Measurements from ENCODE around the gene CPZ. TPM values are rescaled to one million over a fixed set of nuclear protein-coding genes. Genes with fewer than 3 reads are reported as not detected.

The CPZ gene
- total RNA-seq, 3 donors from 2014 or later = 2.9 to 13.4 (median 7.5) TPM

GRCh38 chr4:8596891-8597290 lies 4.3 kb downstream of the CPZ start:
- peaks cover 0 to 19% of the 10 kb centered on the region in 2 donors for H3K27me3 ChIP-seq
- no peaks in the 10 kb centered on the region for H3K4me1 ChIP-seq
- no peak overlapping the region for H3K4me3 ChIP-seq
- no peaks in the 10 kb centered on the region for H3K36me3 ChIP-seq
- H3K9me3 ChIP-seq = no peaks in the 10 kb centered on the region
- intact Hi-C loops (cut with DNase I; ENCODE audit: low total_unique reads) = no loop called here
- no peak for DNase-seq (ENCODE audit: low spot score in 2 of 2)
- H3K27ac ChIP-seq = no peak overlapping the region
- TF ChIP-seq POLR2AphosphoS5 (IDR thresholded peaks at IDR 0.05) = no peak
- TF ChIP-seq, protein P1, sequence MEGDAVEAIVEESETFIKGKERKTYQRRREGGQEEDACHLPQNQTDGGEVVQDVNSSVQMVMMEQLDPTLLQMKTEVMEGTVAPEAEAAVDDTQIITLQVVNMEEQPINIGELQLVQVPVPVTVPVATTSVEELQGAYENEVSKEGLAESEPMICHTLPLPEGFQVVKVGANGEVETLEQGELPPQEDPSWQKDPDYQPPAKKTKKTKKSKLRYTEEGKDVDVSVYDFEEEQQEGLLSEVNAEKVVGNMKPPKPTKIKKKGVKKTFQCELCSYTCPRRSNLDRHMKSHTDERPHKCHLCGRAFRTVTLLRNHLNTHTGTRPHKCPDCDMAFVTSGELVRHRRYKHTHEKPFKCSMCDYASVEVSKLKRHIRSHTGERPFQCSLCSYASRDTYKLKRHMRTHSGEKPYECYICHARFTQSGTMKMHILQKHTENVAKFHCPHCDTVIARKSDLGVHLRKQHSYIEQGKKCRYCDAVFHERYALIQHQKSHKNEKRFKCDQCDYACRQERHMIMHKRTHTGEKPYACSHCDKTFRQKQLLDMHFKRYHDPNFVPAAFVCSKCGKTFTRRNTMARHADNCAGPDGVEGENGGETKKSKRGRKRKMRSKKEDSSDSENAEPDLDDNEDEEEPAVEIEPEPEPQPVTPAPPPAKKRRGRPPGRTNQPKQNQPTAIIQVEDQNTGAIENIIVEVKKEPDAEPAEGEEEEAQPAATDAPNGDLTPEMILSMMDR (IDR thresholded peaks at IDR 0.05) = no peak
- no peak for TF ChIP-seq POLR2A (IDR thresholded peaks at IDR 0.05)

DNA sequence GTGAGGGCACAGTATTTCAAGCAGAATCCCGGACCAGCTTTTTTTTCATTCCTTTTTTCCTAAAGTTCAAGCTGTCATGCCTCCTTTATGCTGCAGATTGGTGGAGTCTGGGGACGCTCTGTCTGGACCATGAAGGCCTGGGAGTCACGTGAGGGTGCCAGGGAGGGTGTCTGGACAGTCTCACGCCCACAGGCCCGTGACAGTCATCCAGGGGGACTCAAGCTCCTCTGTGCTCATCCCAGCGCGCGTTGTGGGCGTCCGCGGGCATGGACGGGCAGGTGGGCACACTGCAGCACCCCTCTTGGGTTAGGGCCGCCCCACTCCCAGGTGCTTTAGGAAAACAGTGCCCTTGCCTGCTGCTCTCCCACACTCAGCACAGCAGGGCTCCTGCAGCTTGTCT lies 4.8 kb downstream of the CPZ start:
- intact Hi-C loops (cut with DNase I; ENCODE audit: low total_unique reads) = no loop called here

DNA sequence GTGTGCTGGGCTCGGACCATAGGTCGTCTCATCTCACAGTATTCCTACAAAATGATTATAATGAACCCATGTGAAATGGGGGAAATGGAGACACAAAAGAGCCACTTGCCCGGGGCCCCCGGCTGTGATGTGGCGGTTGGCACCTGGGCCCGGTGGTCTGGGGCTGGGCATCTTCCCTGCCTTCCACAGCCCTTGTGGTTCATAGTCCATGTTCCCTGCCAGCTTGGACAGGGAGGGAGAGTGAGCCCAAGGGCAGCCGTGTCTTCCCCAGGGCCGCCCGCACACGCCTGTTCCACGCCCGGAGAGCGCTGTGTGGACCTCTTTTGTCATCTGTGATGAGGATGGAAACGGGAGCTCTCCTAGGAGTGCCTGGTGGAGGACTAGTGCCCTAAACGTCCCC lies 5.2 kb downstream of the CPZ start:
- Histone ChIP-seq H3K9me3 (no peaks in the 10 kb centered on the region), H3K4me3 (no peak overlapping the region), H3K4me1 (no peaks in the 10 kb centered on the region), H3K36me3 (no peaks in the 10 kb centered on the region), H3K27me3 (peaks cover 0 to 10% of the 10 kb centered on the region in 2 donors), H3K27ac (no peak overlapping the region)
- intact Hi-C loops (cut with DNase I; ENCODE audit: low total_unique reads) = no loop called here
- TF ChIP-seq, protein P1 (IDR thresholded peaks at IDR 0.05) = no peak
- TF ChIP-seq POLR2A (IDR thresholded peaks at IDR 0.05) (no peak), POLR2AphosphoS5 (IDR thresholded peaks at IDR 0.05) (no peak)
- DNase-seq (ENCODE audit: low spot score in 2 of 2) = no peak

More for the DNA sequence above, 4.8 kb downstream of the CPZ start:
- Histone ChIP-seq H3K4me3 (no peak overlapping the region), H3K27ac (no peak overlapping the region), H3K4me1 (no peaks in the 10 kb centered on the region), H3K27me3 (peaks cover 0 to 15% of the 10 kb centered on the region in 2 donors), H3K36me3 (no peaks in the 10 kb centered on the region), H3K9me3 (no peaks in the 10 kb centered on the region)
- no peak for TF ChIP-seq POLR2A (IDR thresholded peaks at IDR 0.05)
- DNase-seq (ENCODE audit: low spot score in 2 of 2) = no peak

DNA sequence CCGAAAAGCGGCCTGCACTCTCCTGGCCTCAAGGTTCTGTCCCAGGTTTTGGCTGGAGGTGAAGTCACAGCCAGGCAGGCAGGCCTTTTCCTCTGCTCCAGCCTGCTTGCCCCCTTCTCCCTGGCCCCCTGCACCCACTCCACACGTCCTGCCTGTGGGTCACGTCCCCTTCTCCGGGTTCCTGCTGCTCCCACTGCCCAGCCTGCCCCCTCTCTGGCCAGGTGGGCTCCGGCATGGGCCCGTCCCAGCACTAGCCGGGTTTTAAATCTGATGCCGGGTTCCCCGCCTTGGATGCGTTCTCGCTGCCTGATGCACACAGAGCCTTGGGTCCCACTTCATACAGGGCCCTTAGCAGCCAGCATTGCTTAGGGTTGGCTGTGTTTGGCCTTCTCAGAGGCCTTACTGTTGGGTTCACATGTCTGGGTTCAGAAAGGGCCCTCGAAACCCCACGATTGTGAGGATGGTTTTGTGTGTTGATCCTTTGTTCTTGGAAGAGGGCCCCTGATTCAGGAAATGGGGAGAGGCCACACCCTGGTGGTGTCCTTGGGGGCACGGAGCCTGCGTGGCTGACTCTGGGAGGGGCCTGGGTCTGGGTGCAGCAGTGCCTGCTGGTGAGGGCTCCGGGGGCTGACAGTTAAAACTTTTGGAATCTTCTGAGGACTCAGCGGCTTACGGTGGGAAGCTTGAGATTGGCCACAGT lies 6.0 kb downstream of the CPZ start:
- no peaks in the 10 kb centered on the region for H3K36me3 ChIP-seq
- H3K4me3 ChIP-seq = no peak overlapping the region
- H3K9me3 ChIP-seq = no peaks in the 10 kb centered on the region
- no peak overlapping the region for H3K27ac ChIP-seq
- H3K27me3 ChIP-seq = peaks cover 0 to 3% of the 10 kb centered on the region in 2 donors
- no peak for TF ChIP-seq POLR2AphosphoS5 (IDR thresholded peaks at IDR 0.05)
- TF ChIP-seq, protein P1 (IDR thresholded peaks at IDR 0.05) = no peak
- no peak for TF ChIP-seq POLR2A (IDR thresholded peaks at IDR 0.05)
- intact Hi-C loops (cut with DNase I; ENCODE audit: low total_unique reads) = no loop called here
- DNase-seq (ENCODE audit: low spot score in 2 of 2) = no peak
- H3K4me1 ChIP-seq = no peaks in the 10 kb centered on the region

- H3K27ac ChIP-seq = no peak overlapping the region
- no peak overlapping the region for H3K4me3 ChIP-seq
- DNase-seq (ENCODE audit: low spot score in 2 of 2) = no peak
- no peaks in the 10 kb centered on the region for H3K36me3 ChIP-seq
- TF ChIP-seq POLR2AphosphoS5 (IDR thresholded peaks at IDR 0.05) = no peak
- TF ChIP-seq, protein P1 (IDR thresholded peaks at IDR 0.05) = no peak
- TF ChIP-seq POLR2A (IDR thresholded peaks at IDR 0.05) = no peak
- no peaks in the 10 kb centered on the region for H3K4me1 ChIP-seq
- intact Hi-C loops (cut with DNase I; ENCODE audit: low total_unique reads) = no loop called here
- H3K9me3 ChIP-seq = no peaks in the 10 kb centered on the region
- H3K27me3 ChIP-seq = no peaks in the 10 kb centered on the region
These were observed 6.5 kb downstream of the CPZ start for GRCh38 chr4:8599091-8599460.

All from breast epithelium (tissue), 4 donors.